Central memory CD8-positive, alpha-beta T cell (primary cell): ENCODE results near the gene ZFHX3.

Source experiments
- ATAC-seq: fragments of 150-1000 bp; cut with Tn5 transposase; replicated peaks from 2 replicates; pipeline ENCODE4 v1.10.0; 2022; ENCODE audit warnings: mild to moderate bottlenecking, moderate FRiP score, moderate number of reproducible peaks; ENCODE audit not compliant: poor library complexity, severe bottlenecking; ENCODE audit errors: extremely low read depth
- DNase-seq, 2 donors: peaks; one replicate each; pipeline ENCODE4 v3.0.0; 2021; ENCODE audit warnings: low spot score in 2 of 2
- H3K27ac Mint-ChIP-seq: one replicate; pipeline ENCODE4 v1.8.0; 2022; ENCODE audit warnings: low read depth, mild to moderate bottlenecking, moderate library complexity, mixed read lengths
- H3K27me3 Mint-ChIP-seq: one replicate; pipeline ENCODE4 v1.8.0; 2022; ENCODE audit warnings: mixed read lengths
- H3K36me3 Mint-ChIP-seq: one replicate; pipeline ENCODE4 v1.8.0; 2022; ENCODE audit warnings: mild to moderate bottlenecking, moderate library complexity, mixed read lengths; ENCODE audit not compliant: insufficient read depth
- H3K4me1 Mint-ChIP-seq: one replicate; pipeline ENCODE4 v1.8.0; 2022; ENCODE audit warnings: mixed read lengths
- H3K4me3 Mint-ChIP-seq: one replicate; pipeline ENCODE4 v1.8.0; 2022; ENCODE audit warnings: mild to moderate bottlenecking, moderate library complexity, mixed read lengths
- H3K9me3 Mint-ChIP-seq: one replicate; pipeline ENCODE4 v1.8.0; 2022; ENCODE audit warnings: mixed read lengths

ZFHX3 gene

DNA sequence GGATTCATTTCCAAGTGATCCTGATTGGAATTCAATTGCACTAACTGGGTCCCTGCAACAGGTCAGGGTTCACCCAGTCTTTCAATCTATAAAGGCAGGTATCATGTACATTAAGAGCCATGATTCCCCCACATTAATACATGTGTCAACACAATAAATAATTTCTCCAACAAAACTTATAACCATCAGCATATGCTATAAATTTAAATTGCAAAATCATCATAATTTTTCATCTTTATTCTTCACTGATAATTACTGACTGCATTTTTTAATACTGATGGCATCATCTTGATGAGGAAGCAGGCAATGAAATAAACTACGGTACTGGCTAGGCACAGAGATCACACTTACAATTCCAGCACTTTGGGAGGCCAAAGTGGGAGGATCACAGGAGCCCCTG is 59.4 kb downstream of the ZFHX3 start:
- no peak for DNase-seq
- no peak overlapping the region for H3K27ac Mint-ChIP-seq
- H3K36me3 Mint-ChIP-seq, result no peaks in the 10 kb centered on the region
- H3K4me1 Mint-ChIP-seq, result no peaks in the 10 kb centered on the region
- peaks cover 5% of the 10 kb centered on the region for H3K9me3 Mint-ChIP-seq
- no peaks in the 10 kb centered on the region for H3K27me3 Mint-ChIP-seq
- H3K4me3 Mint-ChIP-seq, result no peak overlapping the region
- ATAC-seq, result no peak

DNA sequence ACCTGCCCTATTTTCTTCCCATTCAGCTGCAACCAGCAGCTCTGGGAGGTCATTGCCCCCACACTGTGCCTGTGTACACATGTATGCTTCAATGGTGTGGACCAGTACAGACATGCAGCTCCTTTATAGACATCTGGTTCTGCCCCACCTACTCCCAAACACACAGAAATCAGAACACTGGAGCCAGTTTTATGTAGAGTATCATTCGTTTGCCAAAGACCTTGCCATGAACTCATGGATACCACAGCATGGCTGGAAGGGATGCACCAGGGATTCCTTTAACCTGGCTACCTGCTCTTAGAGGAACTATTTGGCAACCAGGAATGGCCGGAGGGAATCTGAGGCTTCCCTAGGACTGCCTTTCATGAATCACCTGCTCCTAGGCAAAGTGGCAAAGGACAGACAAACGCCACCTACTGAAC is 60.4 kb downstream of the ZFHX3 start:
- DNase-seq (no peak), ATAC-seq (no peak)
- Mint-ChIP-seq H3K27ac (no peak overlapping the region), H3K4me1 (no peaks in the 10 kb centered on the region), H3K9me3 (peaks cover 5% of the 10 kb centered on the region), H3K36me3 (no peaks in the 10 kb centered on the region), H3K4me3 (no peak overlapping the region), H3K27me3 (no peaks in the 10 kb centered on the region)

DNA sequence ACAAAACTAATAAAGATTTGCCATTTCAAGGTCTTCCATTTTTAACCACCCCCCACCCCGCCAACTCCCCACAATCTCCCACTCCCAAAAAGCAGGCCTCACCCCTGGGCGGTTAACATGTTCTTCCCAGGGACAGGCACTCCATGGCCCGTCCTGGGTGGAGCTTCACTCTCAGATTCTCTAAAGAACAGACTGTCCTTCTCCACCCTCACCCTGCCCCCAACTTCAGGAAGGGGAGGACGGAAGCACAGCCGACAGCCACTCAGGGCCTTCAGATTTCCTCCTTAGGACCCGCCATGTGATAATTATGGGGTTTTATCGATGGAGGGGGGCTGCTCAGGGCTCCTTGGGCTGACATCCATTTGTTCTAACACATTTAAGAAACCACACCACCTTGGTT is 61.9 kb downstream of the ZFHX3 start:
- H3K4me3 Mint-ChIP-seq, result no peak overlapping the region
- H3K27me3 Mint-ChIP-seq, result no peaks in the 10 kb centered on the region
- ATAC-seq, result no peak
- H3K27ac Mint-ChIP-seq, result no peak overlapping the region
- H3K9me3 Mint-ChIP-seq, result peaks cover 5% of the 10 kb centered on the region
- no peaks in the 10 kb centered on the region for H3K4me1 Mint-ChIP-seq
- H3K36me3 Mint-ChIP-seq, result no peaks in the 10 kb centered on the region
- no peak for DNase-seq

DNA sequence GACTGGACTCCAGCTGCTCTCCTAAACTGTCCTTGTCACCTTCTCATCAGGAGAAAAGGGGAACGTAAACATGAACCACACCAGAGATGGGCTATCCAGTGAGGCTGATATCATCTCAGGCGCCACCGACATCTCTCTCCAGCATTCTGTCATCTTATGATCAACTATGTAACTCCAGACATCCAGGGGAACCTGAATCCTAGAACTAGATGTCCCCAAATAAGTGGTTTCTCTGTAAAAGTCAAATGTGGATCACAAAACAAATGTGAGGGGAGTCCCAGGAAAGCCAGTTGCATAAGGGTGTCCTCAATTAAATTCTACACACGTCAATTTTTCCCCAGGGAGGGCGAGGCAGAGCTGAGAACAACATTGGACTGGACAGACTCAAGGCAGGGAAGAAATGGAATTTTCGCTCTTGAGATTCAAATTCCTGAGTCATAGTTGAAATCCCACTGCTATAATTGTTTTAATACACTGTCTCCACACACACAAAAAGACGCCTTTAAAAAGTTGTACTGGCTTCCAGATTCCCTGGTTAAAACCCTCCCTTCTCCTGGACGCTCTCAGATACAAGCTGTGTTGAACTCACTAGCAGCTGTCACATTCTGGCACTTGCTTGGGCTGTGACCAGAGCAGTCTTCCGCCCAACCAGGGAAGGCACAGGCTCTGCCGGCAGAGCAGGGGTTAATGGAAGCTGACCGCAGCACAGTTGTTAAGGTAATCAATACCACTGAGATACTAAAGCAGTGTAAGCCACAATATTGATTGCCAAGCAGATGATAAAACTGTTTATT is 62.6 kb downstream of the ZFHX3 start:
- ATAC-seq (no peak), DNase-seq (no peak)
- Mint-ChIP-seq H3K36me3 (no peaks in the 10 kb centered on the region), H3K9me3 (peaks cover 5% of the 10 kb centered on the region), H3K4me1 (no peaks in the 10 kb centered on the region), H3K27ac (no peak overlapping the region), H3K4me3 (no peak overlapping the region), H3K27me3 (no peaks in the 10 kb centered on the region)

DNA sequence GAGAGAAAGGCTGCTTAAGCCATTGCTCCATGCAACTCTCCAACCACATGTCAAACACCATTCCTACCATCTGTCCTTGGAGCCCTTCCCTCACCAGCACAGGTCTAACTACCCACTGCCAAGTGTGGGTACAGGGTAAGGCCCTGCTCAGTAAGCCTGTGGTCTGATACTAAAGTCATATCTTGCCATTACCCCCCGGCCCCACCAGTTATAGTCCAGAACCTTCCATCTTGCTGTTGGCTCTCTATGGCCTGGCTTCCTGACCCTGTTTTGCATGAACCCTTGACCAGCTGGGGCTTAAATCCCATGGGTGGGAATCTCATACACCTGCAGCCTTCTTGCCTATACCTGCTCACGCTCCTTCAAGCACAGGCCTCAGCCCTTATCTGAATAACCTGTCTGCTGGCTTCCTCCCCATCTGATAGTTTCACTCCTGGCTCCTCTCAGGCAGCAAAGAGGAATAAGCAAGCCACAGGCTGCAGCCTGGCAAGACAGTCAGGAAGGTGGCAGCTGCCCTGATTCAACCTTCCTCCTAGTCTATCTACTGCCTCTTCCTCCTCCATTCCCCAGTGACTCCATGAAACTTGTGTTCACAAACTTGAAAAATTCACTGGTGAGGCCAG is 64.1 kb downstream of the ZFHX3 start:
- Mint-ChIP-seq H3K9me3 (peaks cover 5% of the 10 kb centered on the region), H3K4me1 (no peaks in the 10 kb centered on the region), H3K4me3 (no peak overlapping the region), H3K27ac (no peak overlapping the region), H3K36me3 (no peaks in the 10 kb centered on the region), H3K27me3 (no peaks in the 10 kb centered on the region)
- DNase-seq (no peak), ATAC-seq (no peak)

DNA sequence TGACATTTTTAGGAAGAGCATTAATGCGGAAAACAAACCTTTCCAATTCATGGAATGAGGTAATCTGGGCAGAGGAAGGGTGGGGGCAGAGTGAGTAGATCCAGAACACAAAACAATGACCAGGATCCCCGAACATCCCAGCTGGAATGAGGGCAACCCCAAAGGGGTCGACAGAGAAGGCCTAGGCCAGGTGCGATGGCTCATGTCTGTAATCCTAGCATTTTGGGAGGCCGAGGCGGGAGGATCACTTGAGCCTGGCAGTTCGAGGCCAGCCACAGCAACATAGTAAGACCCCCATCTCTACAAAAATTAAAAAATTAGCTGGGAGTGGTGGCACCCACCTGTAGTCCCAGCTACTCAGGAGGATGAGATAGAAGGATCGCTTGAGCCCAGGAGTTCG is 64.7 kb downstream of the ZFHX3 start:
- Mint-ChIP-seq H3K27me3 (no peaks in the 10 kb centered on the region), H3K36me3 (no peaks in the 10 kb centered on the region), H3K9me3 (peaks cover 5% of the 10 kb centered on the region), H3K4me1 (no peaks in the 10 kb centered on the region), H3K27ac (no peak overlapping the region), H3K4me3 (no peak overlapping the region)
- ATAC-seq (no peak), DNase-seq (no peak)

DNA sequence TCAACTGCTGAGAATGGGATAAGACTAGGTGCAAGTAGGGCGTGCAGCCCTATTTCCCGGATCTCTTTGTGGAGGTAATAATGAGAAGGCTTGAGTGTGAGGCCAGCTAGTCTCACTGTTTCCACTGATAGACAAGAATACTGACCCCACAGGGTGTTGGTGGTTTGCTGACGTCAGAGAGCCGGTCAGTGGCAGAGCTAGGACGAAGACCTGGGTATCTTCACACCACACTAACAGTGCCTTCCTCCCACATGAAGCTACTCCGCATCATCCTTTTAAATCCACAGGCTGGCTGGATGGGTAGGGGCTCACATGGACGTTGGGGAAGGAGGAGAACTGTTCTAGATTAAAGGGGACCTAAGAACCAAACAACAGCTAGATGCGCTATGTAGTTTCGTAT is 68.0 kb downstream of the ZFHX3 start:
- no peak for ATAC-seq
- DNase-seq, result no peak
- H3K36me3 Mint-ChIP-seq, result no peaks in the 10 kb centered on the region

DNA sequence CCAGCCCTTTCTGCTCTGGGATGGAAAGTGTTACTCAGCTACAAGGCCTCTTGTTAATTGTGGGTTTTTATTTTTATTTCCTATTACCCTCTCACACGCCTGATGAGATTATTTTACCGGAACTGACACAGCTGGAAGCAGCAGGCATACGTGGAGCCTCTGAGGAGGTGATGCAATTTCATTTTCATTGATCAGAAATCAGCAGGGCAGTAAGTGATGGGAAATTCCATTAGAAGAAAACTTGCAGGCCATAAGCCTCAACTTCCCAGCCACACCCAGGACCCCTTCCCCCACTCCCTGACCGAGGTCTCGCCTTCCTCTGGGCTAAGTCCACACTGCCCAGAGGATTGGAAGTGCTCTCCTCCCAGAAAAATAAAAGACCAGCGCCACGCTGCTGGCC is 69.7 kb downstream of the ZFHX3 start:
- H3K36me3 Mint-ChIP-seq, result no peaks in the 10 kb centered on the region
- H3K9me3 Mint-ChIP-seq, result peaks cover 3% of the 10 kb centered on the region
- no peak for ATAC-seq
- H3K27me3 Mint-ChIP-seq, result no peaks in the 10 kb centered on the region
- H3K4me3 Mint-ChIP-seq, result no peak overlapping the region
- H3K4me1 Mint-ChIP-seq, result no peaks in the 10 kb centered on the region
- no peak for DNase-seq
- no peak overlapping the region for H3K27ac Mint-ChIP-seq

More for the DNA sequence above, 68.0 kb downstream of the ZFHX3 start:
- no peaks in the 10 kb centered on the region for H3K27me3 Mint-ChIP-seq
- H3K4me1 Mint-ChIP-seq, result no peaks in the 10 kb centered on the region
- no peak overlapping the region for H3K4me3 Mint-ChIP-seq
- peaks cover 5% of the 10 kb centered on the region for H3K9me3 Mint-ChIP-seq
- H3K27ac Mint-ChIP-seq, result no peak overlapping the region

DNA sequence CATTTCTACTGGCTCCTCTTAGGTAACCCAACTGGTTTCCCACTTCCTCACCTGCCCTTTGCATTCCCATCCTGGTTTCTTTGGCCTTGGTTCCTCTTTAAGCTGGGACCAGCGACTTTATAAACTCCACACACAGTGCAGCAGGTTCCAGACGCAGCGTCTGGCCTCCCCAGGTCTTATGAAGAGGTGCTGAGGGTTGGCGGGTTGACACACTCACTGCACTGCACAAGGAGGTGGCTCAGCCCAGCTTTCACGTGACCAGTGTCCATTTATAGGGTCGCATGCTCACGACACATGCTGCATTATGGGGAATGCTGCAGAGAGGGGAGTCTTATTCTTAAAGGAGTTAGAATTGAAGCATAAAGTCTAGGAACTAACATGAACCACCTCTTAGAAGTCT is 70.8 kb downstream of the ZFHX3 start:
- H3K27me3 Mint-ChIP-seq, result no peaks in the 10 kb centered on the region
- H3K36me3 Mint-ChIP-seq, result no peaks in the 10 kb centered on the region
- ATAC-seq (no peak), DNase-seq (no peak)
- no peaks in the 10 kb centered on the region for H3K4me1 Mint-ChIP-seq
- H3K9me3 Mint-ChIP-seq, result peaks cover 11% of the 10 kb centered on the region
- no peak overlapping the region for H3K4me3 Mint-ChIP-seq
- no peak overlapping the region for H3K27ac Mint-ChIP-seq

DNA sequence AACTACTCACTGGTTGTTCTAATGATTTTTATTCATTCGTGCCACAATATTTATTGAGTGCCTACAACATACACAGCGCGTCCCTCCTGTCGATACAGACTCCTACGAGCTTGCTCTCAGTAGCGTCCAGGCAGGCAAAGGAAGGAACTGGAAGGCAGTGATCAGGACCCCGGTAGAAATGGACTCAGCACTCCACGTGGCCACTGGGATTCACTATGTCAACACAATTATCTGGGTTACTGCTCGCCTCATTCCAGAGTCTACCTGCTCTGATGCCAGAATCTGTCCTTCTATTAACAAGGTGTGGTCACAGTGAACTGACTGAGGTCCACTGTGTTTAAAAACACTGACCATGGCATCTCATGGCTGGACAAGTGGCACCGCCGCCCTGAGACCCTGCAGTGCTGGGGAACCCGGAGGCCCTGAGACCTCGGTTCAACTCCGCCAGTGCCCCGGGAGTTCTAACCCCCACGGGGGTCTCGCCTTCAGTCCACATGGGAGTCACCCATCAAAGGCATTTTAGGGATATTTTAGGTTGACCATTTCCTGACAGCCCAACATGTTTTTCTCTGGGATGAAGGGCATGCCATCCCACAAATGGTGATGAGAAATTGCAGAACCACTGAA is 71.4 kb downstream of the ZFHX3 start:
- Mint-ChIP-seq H3K27me3 (no peaks in the 10 kb centered on the region), H3K36me3 (no peaks in the 10 kb centered on the region), H3K4me1 (no peaks in the 10 kb centered on the region), H3K9me3 (peaks cover 11% of the 10 kb centered on the region), H3K27ac (no peak overlapping the region), H3K4me3 (no peak overlapping the region)
- ATAC-seq, result no peak
- DNase-seq, result no peak

DNA sequence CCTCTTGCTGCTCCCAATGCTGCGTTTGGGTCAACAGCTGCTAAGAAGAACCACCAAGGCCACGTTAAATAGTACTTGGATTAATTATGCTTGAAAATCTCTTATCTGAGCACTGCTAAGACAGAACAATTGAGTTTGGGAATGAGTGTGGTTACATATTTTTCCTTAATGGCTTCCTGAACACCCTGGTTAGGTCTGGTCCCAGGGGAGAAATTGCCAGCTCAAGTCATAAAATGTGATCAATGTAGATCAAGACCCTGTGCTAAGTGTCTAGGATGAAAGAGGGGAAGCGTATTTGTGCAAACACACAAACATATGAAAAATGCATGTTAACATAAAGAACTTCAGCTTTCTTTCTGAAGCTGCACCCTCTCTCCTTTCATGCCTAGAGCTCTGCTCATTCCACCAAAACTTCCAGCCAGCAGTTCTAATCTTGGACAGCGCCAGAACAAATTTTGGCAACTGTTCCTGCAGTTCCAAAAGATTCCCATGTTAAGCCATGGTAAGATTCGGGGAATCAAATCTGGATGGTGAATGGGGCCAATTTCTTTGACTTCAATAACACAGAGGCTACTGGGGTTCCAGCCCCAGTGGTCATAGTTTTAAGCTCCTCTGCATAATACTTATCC is 72.0 kb downstream of the ZFHX3 start:
- ATAC-seq (no peak), DNase-seq (no peak)
- Mint-ChIP-seq H3K4me1 (no peaks in the 10 kb centered on the region), H3K4me3 (no peak overlapping the region), H3K9me3 (peaks cover 11% of the 10 kb centered on the region), H3K27me3 (no peaks in the 10 kb centered on the region), H3K36me3 (no peaks in the 10 kb centered on the region), H3K27ac (no peak overlapping the region)

DNA sequence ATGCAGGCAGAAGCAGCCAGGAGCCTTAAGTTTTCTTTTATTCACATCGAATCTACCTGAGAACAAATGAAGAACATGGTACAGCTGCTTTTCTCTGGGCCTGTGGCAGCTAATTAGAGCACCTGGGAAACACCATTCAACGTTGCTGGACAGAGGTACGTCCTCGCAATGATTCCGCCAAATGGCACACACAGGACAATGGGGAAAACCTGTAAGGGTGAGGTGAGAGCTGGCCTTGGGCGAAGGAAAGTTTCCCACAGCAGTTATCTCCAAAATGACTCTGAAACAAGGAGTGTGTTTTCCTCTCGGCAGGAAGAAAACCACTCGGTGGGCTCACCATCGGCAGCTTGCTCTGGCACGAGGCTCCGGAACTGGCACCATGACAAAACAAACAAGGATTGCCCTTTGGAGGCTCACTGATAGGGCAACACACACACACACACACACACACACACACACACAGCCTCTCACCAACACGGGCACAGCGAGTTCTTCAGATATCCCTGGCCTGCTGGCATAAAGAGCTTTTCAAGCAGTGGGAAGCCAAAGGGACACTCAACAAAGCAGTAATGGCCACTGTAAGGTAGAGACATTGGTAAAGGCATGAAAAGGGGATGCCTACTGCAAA is 73.7 kb downstream of the ZFHX3 start:
- H3K9me3 Mint-ChIP-seq, result peaks cover 17% of the 10 kb centered on the region
- no peak for ATAC-seq
- H3K4me3 Mint-ChIP-seq, result no peak overlapping the region
- H3K27me3 Mint-ChIP-seq, result no peaks in the 10 kb centered on the region
- no peak overlapping the region for H3K27ac Mint-ChIP-seq
- no peaks in the 10 kb centered on the region for H3K36me3 Mint-ChIP-seq
- no peak for DNase-seq
- H3K4me1 Mint-ChIP-seq, result no peaks in the 10 kb centered on the region
